Brain pericyte (primary cell): ENCODE measurements around the gene TTLL5.

ENCODE experiments used
- DNase-seq: peaks from one replicate; pipeline ENCODE4 v3.0.0-alpha.2; 2012; ENCODE audit warnings: low read depth, low spot score

Gene TTLL5

DNA sequence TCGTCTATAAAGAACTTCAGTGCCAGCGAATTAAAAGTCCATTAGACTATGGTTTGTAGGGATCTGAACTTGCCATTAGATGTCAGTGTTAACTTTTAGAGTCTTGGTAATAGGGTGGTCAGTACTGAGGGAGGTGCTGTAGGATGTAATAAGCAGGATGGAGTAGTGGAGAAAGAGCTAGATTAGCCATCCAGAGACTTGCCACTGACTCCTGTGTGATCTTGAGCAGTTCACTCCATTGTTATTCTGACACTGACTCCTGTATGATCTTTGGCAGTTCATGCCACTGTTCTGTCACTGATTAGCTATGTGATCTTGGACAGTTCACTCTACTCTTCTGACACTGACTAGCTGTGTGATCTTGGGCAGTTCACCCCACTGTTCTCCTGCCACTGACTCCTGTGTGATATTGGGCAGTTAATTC, 133.6 kb downstream of the TTLL5 start:
- peak; percentile 48 for DNase-seq

DNA sequence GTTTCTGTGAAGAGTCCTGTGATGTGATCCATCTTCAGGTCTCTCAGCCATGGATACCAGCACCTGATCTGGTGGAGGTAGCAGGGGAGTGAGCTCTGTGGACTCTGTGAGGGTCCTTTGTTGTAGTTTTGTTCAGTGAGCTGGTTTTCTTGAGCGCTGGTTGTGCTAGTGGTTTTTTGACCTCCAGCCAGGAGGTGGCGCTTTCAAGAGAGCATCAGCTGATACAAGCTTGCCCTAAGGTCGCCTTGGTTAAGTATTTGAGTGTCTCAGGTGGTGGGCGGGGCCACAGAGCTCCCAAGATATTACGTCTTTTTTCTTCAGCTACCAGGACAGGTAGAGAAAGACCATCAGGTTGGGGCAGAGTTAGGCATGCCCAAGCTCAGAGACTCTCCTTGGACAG, 139.7 kb downstream of the TTLL5 start:
- no peak for DNase-seq

DNA sequence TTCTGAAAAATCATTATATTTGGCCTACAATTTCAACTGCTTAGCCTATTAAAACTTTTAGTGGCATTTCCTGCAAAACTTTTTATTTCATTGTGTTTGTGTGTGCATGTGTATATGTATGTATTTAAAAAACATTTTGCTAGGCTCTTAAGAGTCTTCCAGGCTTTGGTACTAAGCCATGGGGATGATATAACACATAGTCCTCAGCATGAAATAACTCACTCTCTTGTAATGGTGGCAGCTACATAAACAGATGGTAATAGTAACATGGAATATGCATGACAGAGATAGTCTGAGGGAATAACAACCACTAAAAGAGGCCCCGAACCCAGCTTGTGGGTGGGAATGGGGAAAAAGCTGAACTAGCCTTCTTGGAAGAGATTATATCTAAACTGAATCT, 141.4 kb downstream of the TTLL5 start:
- DNase-seq = no peak

DNA sequence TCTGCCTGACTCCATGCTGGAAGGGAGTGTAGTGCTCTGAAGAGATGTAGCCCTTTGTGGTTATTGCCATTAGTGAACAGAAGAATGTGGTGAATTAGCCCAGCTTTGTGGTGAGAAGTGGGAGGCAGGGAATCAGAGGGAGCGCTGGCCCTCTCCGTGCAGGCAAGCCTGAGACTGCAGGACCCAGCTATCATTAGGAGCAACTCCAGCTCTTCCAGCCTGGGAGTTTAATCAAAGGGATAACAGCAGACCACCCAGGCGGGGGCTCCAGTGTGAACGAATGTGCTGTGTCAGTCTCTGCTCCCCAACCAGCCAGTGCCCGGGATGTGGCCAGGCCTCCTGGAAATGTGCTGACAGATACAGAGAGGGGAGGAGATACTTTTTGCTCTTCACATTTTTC, 142.7 kb downstream of the TTLL5 start:
- no peak for DNase-seq

DNA sequence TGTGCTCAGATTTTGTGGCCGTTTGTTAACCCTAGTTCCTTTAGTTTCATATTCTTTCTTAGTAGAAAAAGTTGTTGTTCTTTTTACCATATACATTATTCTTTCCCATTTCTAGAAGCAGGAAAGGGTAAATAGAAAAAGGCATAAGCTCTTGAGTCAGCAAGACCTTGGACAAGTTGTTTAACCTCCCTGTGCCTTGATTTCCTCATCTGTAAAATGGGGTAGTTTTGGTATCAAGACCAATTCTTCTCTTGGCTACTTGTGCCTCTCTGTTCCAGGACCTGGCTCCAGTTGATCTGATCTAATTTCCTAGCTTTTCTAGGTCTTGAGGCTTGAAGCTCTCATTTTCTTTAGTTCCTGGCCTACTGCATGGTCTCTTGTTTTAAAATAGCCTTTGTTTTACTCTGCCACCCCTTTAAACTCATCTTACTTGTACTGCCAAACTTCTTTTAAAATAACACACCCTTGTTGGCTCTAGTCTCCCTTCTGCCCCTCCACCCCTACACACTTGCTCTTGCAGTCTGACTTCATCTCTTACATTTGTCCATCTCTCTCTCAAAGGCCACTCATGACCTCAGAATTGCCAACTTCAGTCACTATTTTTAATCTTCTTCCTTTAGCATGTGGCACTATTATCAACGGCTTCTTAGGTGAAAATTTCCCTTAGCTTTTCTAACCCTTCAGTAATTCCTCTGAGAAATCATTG, 143.7 kb downstream of the TTLL5 start:
- DNase-seq = no peak

DNA sequence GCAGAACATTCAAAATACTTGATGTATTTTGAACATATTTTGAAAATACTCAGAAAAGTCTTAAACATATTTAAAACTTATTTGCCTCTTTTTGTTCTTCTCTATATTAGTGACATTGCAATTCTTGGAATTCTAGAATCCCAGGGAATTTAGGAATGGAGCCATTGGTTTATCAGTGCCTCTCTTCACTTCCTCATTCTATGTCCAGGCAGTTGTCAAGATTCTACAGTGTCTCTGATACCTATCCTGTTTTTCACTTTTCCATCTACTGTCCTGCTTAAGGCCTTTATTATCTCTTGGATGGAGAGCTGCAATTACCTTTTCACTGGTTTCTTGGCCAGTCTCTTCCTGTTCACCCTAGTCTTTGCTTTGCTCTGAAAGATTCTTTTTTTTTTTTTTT, 144.6 kb downstream of the TTLL5 start:
- no peak for DNase-seq

DNA sequence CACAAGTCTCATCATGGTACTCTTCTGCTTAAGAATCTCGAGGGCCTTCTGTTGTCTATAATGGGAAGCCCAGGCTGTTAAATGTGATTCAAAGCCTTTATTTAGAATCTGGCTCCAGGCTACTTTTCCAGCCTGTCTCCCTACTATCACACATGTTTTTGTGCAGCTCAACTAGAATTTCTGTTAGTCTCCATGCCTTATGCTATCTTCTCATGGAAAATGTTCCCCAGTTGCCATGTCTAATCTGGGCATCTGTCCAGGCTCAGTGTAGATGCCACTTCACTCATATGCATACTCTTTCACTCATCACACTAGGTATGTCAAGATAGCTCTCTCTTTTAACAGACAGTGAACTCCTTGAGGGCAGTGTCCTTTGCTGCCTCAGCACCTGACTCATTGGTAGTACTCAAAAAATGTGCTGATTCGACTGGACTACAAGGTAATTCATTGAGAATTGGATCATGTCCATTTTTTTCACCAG, 145.3 kb downstream of the TTLL5 start:
- no peak for DNase-seq

DNA sequence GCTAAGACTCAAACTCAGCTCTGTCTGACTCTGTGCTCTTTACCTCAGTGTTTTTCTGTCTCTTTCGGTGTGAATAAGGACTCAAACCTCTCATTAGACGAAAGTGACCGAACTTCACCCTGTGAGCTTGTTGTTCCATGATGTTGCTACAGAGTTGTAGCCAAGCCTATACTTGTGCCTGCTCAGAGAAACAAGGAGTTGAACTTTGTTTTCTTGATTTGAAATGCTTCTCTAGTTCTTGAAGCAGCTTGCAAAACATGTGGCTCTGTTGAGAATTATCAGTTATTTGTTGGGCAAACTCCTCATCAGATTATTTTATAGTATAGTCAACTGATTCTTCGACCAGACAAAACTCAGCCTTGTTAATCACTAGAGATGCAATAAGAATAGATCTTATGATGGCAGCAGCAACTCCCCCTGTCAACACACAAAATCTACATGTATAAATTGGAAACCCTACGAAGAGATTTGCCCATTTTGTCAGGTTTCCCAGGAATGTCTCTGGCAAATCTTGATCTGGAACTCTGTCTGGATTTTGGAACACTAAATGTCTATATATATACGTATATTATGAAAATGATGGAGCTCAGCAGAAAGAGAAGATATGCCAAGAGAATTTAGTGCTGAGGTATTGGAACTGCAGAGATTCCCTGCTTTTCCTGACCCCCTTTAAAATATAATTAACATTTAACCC, 146.8 kb downstream of the TTLL5 start:
- no peak for DNase-seq

DNA sequence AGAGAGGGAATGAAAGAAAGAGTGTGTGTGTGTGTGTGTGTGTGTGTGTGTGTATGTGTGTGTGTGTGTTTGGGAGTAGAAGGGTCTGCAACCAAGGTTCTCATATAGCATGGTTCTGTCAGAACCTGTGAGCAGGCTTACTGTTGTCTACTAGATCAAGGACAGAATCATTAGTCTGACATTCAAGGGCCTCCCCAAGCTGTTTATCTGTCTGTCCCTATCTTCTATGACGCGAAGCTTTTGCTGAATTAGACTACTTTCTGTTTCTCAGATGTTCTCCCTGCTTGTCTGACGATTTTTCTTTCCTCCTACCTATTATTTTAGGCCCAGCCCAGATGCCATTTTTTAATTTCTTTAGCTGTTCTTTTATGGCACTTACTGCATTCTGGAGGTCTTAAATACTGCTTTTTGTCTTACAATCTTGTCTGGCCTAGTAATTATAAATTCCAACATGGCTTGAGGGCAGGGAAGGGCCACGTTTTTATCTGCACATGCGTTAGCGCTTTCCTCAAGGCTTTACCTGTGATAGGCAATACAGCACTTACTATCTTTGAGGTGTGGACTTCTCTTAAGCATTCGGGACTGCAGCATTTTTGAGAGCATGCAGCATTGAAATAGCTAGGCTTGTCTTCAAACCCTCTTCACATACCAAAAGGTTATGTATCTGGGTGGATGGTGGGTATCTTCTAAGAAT, 150.2 kb downstream of the TTLL5 start:
- no peak for DNase-seq

DNA sequence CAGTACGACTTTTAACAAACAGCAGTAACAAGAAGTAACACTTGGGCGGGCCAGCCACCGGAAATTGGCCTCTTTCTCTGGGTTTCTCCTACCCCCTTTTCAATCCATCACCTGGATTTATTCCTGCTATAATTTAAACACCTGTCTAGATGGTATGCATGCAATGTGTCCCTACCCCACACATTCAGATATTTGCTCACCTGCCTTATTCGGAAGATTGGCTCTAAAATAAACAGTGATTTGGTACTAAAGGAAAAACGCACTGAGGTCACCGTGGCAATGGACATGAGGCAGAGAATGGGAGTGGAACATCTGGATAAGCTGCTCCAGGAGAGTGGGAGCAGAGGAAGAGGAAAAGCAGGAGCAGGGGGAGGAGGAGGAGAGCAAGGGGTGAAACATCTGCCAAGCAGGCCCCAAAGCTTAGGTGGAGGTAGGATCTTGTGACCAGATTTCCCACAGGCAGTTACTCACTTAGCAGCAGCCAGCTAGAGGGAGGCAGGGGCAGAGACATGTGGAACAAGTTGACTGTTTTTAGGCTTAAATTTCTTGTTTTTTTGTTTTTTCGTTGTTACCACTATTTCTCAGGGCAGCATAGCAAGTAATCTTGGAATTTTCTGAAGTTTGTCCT, 150.9 kb downstream of the TTLL5 start:
- DNase-seq = no peak

DNA sequence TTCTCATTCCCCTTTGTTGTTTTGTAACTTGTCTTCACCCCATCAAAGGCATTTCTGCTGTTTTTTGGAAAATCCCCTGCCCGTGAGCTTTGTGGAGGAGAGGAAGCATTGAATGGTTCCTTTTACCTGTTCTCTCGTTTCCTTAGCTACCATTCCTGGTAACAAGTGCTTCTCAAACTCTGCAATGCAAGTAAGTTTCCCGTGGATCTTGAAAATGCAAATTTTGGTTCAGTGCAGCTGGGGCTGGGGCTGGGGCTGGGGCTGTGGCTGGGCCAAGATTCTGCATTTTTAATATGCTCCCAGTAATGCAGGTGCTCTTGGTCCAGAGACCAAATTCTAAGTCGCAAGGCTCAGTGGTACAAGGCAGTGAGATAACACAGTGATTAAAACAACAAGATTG, 151.6 kb downstream of the TTLL5 start:
- no peak for DNase-seq

DNA sequence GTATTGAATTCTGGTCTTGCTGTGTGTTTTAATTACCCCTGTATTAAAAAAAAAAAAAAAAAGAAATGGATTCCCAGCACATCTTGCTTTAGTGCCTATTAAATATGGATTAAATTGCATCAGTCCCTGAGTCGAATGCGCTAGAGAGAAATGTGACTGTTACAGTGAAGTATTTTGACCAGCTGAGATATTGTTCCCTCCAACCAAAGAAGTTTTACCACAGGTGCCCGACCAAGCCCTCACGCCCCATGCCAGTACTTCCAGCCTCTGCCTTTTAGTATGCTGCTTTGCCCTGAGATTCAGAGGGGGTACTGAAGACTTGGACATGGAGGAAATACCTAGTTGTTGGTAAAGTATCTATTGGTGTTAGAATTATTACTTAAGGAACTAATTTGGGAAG, 159.7 kb downstream of the TTLL5 start:
- no peak for DNase-seq

DNA sequence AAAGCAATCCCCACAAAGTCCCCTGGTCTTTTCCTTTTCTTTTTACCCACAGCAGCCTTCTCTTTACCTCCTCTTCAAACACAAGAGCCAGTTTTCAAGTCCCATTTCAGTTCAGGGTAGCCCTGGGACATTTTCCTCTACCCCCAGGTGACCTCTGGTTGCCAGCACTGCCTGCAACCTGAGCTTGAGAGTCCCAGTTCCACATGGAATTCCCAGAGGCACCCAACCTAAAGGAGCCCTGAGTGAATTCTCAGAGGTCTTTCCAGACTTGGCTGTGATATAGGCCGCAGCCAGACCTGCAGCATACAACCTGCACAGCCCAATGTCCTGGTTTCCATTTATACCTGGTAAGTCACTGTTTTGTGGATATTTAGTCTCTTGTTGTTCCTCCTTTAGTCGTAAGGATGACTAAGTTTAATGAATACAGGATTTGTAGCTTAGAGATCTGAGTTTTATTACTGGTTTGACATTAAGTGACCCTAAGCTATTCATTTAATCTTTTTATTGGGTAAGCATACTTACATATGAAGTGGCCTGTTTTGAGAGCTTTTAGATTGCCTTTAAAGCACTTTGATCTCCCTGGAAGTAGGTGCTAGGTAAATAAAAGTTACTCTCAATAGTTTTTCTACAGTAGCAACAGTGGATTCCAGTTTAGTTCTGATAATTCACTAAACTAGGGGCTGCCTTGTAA, 160.9 kb downstream of the TTLL5 start:
- no peak for DNase-seq

DNA sequence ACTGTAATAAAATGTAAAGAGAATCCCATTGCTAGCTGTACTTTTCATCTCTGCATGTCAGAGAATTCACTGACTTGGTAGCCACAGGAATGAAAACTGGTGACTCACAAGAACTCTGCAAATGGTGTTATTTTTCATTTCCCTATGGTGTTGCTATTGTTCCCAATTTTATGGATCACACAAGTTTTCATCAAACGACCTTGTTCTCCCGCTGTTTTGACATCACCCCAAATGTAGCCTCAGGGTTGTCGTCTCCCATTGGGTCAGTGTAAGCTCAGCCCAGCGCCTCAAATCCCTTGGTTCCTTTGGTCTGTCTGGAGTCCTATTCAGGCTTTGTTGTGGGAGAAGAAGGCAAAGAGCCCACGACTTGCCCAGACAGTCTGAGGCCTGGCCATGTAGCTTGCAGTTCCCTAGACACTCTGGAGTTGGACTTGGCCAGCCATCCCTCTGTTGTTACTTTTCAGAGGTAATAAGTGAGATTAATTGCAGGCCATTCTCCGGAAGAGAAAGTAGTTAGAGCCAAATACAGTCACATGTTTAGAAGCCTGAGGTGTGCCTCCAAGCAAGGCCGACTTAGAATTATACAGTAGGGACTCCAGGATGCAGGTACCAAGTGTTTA, 161.6 kb downstream of the TTLL5 start:
- peak; percentile 43 for DNase-seq

DNA sequence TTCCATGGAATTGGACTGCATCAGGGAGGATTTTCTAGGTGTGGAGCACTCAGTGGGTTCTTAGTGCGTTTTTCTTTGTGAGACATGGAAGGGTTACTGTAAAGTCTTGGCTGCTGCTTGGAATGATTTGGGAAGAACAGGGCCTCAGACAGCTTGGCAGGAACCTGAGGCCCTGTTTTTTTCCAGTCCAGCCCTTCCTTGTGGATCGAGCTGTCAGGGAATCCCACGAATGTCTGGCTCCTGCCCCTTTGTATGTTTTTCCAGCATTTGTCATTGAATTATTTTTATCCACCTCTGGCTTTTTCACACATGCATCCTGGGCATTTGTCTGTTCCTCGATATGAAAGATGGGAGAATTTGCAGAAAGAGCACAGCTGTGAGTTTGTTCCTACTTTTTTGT, 162.3 kb downstream of the TTLL5 start:
- DNase-seq = no peak

DNA sequence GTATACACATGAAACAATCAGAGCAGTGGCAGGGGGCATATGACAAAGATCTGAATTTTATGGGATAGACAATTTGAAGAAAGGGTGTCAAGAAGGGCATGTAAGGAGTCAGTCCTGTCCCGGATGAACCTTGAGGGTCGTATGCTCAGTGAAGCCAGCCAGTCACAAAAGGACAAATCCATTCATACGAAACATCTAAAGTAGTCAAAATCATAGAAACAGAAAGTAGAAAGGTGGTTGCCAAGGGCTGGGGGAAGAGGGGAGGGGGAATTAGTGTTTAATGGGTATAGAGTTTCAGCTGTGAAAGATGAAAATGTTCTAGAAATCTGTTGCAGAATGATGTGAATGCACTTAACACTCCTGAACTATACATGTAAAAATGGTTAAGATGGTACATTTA, 163.3 kb downstream of the TTLL5 start:
- DNase-seq = no peak

DNA sequence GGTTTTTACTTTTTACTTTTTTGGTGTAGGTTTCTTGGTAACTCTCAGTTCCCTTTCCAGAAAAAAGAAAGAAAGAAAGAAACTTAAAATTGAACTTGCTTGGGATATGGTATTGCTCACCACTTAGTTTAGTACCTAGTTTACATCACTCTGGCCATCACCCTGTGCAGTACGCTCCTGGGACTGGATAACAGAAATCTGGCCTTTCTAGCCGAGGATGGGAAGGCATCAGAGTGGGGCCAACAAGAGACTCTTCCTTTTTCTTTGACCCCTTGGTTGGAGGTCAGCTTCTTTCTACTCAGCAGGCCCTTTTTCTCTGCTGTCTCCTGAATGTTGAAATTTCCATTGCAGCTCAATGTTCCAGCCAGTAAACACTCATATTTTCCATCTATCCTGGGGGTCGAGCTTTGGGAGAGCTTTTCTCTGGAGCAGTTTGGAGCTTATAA, 164.1 kb downstream of the TTLL5 start:
- DNase-seq = peak; percentile 25

DNA sequence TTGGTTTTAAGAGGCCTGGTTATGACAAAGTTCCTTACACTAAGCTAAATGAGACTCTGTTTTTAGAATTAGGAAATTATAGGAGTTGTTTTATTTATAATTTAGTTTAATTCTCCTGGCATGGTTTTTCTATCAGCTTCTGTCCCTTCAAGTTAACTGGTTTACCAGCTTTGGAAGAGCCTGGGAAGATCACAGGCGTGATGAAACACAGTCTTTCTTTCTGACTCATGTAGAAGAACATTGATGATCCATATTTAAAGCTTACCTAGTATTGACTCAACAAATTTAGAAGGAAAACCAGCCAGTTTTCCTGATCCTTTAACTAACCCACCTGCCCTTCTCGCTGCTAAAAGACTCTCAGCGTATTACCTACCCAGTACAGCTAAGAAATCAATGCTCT, 165.6 kb downstream of the TTLL5 start:
- no peak for DNase-seq

DNA sequence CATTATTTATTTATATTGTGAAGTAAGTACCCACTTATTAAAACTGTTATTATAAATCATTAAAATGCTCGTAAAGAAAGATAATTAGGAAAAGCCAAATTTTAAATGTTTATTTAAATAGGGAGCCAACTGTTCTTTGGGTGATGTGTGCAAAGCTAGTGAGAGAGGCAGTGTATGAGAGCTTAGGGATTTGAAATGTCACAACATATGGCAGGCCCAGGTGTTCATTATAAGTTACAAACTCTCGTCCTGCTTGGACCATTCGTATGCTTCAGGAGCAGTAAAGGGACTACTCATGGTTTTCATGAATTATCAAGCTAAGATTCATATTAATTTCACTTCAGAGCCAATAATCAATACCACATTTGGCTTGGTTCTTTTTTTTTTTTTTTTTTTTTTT, 166.3 kb downstream of the TTLL5 start:
- no peak for DNase-seq

DNA sequence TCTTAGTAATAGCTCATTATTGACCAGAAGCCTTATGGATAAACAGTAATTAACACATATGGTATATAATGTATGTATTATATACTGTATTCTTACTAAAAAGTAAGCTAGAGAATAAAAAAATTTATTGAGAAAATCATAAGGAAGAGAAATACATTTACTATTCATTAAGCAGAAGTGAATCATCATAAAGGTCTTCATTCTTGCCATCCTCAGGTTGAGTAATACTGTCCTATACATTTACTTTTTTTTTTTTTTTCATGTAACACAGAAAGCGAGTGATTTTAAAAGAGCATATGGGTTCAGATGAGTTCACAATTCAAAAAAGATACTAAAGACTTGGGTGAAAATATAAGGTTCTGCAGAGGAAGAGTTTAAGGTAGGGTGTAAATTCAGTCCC, 168.3 kb downstream of the TTLL5 start:
- DNase-seq = no peak

DNA sequence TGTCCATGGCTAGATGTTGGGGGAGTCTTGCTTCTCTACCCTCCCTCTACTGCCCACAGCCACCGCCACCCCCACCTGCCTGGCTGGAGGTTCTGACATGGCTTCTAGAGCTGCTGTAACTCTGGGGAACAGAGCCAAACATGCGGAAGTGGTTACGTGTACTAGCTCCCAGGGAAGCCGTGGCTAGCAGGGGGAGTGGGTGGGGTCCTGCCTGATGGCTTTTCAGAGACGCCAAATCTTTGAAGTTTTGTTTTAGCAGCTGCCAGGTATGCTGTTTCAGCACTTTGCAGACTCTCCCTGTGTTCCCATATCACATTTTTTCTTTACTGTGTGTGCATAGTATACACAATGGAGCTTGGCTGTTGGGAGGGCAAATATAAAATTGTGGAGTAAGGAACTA, 170.4 kb downstream of the TTLL5 start:
- DNase-seq = peak; percentile 50
